Stimulated activated CD8-positive, alpha-beta memory T cell treated with anti-CD3 and anti-CD28 coated beads, Interleukin-15, amount 100 ng/mL, for 1 hour (primary cell): ENCODE measurements around the gene NDUFAF4.
A peak's percentile ranks its signal among the peaks of the same experiment; 100 is the strongest.

Experiments
- DNase-seq: peaks from one replicate; pipeline ENCODE4 v3.0.0-alpha.2; 2020; ENCODE audit warnings: low read depth

Gene NDUFAF4

GRCh38 chr6:96897396-96898240 is at the start of gene NDUFAF4:
Gene NDUFAF4 (minus strand): TSS chr6:96897891. CDS start chr6:96897801, 90 bp downstream.
- peak; percentile 91 for DNase-seq

- DNase-seq = no peak
Observed at GRCh38 chr6:96947055-96947454, 49.4 kb upstream of the NDUFAF4 start.

DNA sequence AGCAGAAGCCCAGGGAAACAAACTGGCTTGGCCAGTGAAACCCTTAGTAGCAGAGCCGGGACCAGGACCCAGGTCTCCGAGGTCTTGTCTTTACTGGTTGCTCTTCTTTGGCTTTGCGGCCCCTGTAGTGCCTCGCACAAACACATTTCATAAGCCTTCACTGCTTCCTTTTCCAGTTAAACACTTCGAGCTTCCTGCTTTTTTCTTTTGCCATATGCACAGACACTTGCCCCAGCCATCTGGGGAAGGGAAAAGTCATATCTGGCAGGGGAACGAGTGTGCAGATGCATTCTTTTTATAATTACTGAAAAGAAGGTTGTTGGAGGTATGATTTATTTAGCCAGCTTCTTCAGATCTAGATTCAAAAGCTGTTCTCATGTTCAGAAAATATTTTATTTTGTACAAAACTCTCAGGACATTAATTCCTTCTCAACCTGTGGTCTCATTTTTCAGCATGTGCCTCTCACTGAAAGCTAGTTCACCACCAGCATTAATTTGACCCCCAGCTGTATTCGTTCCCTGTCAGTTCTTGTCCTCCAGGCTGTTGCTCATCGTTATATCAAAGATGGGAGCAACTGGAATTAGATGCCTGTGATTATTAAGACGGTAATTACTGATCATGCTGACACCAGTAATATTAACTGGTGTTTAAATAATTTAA is 46.0 kb upstream of the NDUFAF4 start:
- no peak for DNase-seq

DNA sequence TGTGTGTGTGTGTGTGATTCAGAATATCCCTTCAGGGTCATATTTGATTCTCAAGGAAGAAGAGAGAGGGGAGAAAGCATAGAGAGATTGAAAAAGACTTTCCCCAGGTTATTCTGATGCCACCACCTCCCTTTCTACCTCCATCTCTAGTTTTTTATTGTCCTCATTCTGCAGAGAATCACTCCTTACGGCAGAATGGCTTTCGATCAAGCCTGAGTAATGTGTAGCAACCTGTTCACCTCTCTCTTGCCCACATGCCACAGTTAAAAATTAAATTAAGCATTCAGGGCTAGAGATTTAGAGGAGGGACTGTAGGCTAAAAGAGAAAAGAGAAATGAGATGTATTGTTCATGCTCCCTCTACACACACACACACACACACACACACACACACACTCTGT is 45.0 kb upstream of the NDUFAF4 start:
- DNase-seq = no peak

DNA sequence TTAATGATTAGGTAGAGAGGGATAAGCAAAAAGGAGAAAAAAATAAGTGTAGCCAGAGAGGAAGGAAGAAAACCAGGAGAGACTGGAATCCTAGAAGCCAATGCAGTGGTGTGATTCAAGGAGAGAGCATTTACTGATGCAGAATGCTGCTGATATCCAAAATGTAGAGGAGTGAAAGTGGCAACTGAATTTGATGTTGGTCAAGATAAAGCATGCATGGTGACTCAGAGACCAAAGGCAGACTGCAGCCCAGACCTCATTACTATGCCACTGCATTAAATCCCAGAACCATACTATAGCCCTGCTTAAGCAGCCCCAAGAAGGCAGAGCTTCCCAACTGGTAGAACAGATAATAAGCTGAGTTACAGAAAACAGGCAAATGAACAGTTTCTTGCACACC is 42.6 kb upstream of the NDUFAF4 start:
- no peak for DNase-seq

- DNase-seq = no peak
Observed at GRCh38 chr6:96939007-96939805, 41.5 kb upstream of the NDUFAF4 start.

DNA sequence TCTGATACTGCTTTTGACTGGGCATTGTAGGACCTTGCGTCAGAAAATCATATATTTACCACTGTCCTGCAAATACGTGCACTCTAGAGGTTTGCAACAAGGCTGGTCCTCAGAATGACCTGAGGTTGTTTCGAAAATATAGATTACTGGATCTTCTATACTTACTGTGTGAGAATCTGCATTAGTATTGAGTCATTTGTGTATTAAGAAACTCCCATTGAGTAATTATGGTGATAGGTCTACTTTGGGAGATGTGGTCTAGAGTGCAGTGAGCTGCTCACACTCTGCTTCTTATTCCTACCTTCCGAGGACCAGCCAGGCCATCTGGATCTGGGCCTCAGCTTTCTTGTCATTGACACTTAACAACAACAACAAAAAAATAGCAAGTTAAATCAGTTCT is 36.4 kb upstream of the NDUFAF4 start:
- DNase-seq = no peak

DNA sequence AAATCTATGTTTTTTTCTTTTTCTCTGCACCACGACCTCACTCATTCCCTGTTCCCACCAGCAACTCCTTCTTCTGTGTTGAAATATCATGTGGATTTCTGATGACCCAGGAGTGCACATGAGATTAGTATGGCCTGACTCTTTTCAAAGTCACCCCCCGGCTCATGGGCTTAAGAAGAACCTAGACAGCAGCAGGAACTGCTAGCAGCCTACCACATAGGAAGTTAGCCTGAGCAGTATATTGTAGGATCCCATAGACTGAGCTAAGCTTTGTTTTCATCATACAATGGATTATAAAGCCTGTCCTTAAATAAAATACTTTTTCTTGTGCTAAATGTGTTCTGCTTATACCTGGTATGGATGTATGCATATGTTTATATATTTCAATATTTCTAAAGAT is 33.5 kb upstream of the NDUFAF4 start:
- no peak for DNase-seq

DNA sequence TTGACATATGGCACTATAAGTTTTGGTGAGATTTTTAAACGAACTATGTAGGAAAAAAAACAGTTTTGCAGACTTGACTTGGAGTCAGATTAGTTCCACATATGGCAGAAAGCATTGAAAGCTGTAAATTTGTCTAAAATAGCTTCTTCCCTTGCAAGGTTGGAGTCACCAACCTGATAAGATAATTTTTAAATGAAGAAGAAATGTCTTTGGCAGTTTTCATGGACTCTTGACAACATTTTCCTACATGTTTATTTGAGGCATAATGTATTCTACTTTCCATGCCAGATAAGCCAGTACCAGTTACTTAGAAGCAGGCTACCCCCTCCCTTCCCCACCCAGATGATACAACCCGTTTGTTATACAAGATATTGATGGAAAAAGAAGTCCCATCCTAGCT is 32.0 kb upstream of the NDUFAF4 start:
- DNase-seq = no peak

- no peak for DNase-seq
Observed at GRCh38 chr6:96927660-96928059, 30.0 kb upstream of the NDUFAF4 start.

DNA sequence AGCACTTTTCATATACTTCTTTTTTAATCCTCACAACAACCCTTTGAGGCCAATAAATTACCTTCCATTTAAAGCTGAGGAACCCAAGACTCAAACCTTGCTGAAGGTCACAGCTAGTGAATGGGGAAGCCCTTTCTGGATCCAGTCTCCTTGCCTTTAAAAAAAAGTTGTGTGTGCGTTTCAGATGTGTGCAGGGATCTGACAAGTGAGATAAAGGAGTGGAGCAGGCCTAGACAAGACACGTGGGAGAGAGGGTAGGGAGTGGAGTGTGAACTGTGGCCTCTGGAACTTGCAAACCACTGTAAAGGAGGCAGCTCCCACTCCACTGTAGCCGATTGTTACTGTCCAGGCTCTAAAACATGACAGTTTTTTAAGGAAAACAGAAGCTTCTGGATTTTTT is 28.7 kb upstream of the NDUFAF4 start:
- DNase-seq = no peak

DNA sequence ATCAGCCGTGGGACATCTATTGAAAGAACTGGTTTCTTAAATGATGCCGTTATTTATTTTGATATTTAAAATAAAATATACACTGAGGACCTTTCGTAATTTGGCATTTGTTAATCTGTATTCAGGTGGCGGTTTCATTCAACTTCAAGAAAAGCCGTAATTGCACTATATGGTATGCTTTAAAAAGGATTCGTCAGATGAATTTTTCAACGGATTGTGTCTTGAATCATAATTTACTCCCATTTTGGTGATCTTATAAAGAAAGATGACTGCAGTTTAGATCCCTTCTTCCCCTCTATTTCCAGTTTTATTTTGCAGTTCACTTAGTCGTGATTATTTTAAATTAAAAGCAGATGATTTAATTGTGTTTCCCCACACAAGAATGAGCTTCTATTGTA is 27.6 kb upstream of the NDUFAF4 start:
- DNase-seq = no peak

GRCh38 chr6:96923871-96924493 is 26.3 kb upstream of the NDUFAF4 start:
- no peak for DNase-seq

DNA sequence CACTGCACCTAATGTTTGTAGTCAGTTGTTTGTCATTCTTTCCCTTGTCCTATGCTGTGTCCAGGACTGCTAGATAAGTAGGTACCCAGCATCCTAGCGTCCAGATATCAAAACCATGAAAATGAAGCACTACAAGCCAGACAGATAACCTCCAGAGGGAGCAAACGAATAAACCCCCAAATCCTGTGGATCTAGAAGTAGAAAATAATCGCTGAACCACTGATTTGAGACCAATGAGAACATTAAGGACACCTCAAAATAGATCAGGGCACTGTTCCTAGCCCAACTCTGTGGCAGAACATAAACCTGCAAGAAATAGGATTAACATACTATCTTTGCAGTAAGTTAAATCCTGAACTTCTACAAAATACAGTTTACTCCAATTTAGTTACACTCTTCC is 25.7 kb upstream of the NDUFAF4 start:
- no peak for DNase-seq

GRCh38 chr6:96917098-96917497 is 19.4 kb upstream of the NDUFAF4 start:
- DNase-seq = no peak

GRCh38 chr6:96913621-96914020 is 15.9 kb upstream of the NDUFAF4 start:
- no peak for DNase-seq

DNA sequence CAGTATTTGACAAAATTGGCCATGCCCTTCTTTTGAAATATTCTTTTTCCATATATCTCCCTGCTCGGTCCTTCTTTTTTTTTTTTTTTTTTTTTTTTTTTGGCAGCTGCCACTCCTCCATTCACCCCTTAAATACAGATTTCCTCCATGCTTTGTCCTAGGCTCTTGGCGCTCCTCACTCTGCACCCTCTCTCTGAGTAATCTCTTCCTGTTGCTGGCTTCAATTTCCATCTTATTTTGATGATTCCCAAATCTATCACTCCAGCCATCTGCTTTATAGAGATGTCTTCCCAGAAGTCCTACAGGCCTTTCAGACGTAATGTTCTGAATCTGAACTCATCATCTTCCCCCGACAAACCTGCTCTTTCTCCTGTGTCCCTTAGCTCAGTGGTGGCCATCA is 14.1 kb upstream of the NDUFAF4 start:
- no peak for DNase-seq

- no peak for DNase-seq
Observed at GRCh38 chr6:96911171-96911570, 13.5 kb upstream of the NDUFAF4 start.

DNA sequence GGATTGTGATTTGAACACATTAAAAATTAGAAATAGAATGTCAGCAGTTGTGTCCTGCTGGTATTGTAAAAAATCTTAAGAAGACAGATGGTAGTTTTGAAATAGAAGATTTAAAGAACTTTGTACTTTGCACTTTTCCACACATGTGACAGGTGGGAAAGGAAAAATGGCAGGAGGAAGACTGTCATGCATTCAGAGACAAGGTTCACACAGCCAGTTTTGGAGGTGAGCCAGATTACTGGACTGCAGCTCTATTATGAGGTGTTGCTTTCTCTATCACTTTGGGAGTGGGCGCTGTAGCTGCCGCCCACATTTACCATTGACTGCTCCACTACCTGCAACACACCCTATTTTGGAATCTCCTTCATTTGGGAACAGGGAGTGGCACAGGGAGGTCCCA is 12.1 kb upstream of the NDUFAF4 start:
- DNase-seq = no peak

GRCh38 chr6:96907498-96907897 is 9.8 kb upstream of the NDUFAF4 start:
- DNase-seq = no peak

GRCh38 chr6:96900873-96901272 is 3.2 kb upstream of the NDUFAF4 start:
- no peak for DNase-seq

DNA sequence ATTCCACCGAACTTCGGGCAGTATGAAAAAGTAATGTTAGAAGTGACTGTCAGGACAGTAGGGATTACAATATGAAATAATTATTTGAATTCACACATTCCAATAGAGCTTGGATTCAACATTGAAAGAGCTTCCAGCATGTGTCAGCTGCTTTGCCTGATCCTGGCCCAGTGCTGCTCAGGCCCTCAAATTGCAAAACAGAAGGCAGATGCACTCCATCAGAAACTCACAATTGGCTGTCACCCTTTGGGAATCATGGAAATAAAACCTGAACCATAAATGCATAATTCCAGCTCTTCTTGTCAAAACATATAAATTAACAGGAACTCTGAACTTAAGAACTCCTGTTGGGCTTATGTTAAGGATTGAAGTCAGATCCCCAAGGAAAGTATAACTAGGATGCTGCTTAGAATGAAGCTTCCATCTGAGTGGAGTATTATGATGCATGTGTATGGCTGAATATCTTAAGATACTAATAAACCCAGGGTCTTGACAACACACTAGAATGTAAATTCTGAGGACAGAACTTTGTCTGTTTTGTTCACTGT is 1.8 kb upstream of the NDUFAF4 start:
- DNase-seq = no peak
